GM12892 (cell line): ENCODE measurements around the gene PDE4B.

Experiments
- DNase-seq: peaks from one replicate; pipeline ENCODE4 v3.0.0; 2011; ENCODE audit not compliant: insufficient read length
- FAIRE-seq: peaks from 2 replicates; lab custom pipeline; 2011; peaks lifted over from hg19 to GRCh38; lab: Jason Lieb, UNC
- POLR2A ChIP-seq: IDR thresholded peaks from 2 replicates; pipeline ENCODE4 v1.6.1; 2011; ENCODE audit warnings: low read depth, low read length, control low read depth
- POLR2AphosphoS5 ChIP-seq: IDR thresholded peaks from 2 replicates; pipeline ENCODE4 v1.6.1; 2011; ENCODE audit warnings: low read depth, low read length, control low read depth
- TAF1 ChIP-seq: IDR thresholded peaks from 2 replicates; pipeline ENCODE4 v1.6.1; 2011; ENCODE audit warnings: low read depth, mild to moderate bottlenecking, control low read depth, low read length, borderline replicate concordance

The PDE4B gene

DNA sequence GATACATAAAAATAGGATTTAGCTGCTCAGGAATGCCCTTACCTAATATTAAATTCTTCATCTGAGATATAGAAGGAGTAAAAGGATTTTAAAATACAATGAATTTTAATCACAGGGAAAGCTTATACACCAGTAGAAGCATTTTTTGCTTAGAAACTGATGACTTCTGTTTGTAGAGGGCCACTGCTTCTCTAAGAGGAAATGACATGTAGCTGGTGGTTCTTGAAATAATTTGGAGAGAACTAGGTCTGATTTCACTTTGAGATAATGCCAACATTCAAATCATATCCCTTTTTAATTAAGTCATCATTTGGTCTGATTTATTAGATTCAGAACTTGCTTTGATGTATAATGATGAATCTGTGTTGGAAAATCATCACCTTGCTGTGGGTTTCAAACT, 574.7 kb downstream of the PDE4B start:
- FAIRE-seq = no peak
- DNase-seq = no peak
- TF ChIP-seq TAF1 = no peak
- TF ChIP-seq POLR2AphosphoS5 = no peak
- TF ChIP-seq POLR2A = no peak

DNA sequence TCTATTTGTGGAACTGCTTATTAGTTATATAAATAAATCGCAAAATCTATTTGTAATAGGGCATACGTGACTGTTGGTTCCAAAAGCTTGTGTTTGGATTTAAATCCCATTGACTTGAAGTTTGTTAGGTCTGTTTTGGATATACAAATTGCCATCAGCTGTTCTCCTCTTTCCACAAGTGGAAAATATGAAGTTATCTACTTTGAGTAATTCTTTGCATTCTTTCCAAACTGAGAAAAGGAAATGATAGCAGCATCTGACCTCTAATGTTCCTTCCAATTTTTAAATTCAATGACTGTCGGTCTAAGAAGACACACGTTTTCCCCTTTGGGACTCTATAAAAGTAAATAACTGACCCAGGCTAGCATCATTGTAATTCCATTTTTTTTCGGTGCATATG, 575.6 kb downstream of the PDE4B start:
- no peak for DNase-seq
- TF ChIP-seq POLR2AphosphoS5 (no peak), TAF1 (no peak), POLR2A (no peak)
- no peak for FAIRE-seq

DNA sequence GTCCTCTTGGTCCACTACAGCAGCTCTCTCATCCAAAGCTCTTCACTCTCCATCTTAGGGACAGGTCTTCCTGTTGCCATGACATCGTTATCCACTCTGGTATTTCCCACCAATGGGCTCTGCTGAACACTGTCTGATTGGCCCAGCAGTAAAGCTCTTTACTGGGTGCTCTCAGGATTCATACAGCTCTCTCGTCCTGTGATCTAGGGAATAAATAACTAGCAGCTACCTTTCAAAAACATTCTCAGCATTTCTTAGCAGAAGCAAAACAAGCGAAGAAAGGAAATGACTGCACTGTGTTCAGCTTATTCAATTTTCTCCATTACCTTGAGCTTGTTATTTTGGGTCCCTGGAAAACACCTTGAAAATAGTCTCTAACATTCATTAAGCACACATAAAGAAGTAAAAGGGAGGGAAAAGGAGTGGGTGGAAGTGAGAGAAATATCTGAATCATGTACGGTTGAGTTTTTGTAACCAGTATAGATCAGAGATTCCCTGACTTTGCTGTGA, 577.8 kb downstream of the PDE4B start:
- DNase-seq = no peak
- peak; percentile 92 for FAIRE-seq
- no peak for TF ChIP-seq TAF1
- TF ChIP-seq POLR2AphosphoS5 = no peak
- peak; percentile 19 for TF ChIP-seq POLR2A

- TF ChIP-seq POLR2AphosphoS5 (0 out of 2 replicates have a peak, but pooled peaks have one; percentile 58), POLR2A (no peak)
- DNase-seq (no peak), FAIRE-seq (peak; percentile 89)
Measured at GRCh38 chr1:66371233-66372005, 578.7 kb downstream of the PDE4B start.

DNA sequence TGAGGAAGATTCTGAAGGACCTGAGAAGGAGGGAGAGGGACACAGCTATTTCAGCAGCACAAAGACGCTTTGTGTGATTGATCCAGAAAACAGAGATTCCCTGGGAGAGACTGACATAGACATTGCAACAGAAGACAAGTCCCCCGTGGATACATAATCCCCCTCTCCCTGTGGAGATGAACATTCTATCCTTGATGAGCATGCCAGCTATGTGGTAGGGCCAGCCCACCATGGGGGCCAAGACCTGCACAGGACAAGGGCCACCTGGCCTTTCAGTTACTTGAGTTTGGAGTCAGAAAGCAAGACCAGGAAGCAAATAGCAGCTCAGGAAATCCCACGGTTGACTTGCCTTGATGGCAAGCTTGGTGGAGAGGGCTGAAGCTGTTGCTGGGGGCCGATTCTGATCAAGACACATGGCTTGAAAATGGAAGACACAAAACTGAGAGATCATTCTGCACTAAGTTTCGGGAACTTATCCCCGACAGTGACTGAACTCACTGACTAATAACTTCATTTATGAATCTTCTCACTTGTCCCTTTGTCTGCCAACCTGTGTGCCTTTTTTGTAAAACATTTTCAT, 579.9 kb downstream of the PDE4B start:
- FAIRE-seq (peak; percentile 94), DNase-seq (no peak)
- TF ChIP-seq POLR2AphosphoS5 = peak; percentile 52; the same call in 1 of the 2 replicates
- no peak for TF ChIP-seq TAF1

DNA sequence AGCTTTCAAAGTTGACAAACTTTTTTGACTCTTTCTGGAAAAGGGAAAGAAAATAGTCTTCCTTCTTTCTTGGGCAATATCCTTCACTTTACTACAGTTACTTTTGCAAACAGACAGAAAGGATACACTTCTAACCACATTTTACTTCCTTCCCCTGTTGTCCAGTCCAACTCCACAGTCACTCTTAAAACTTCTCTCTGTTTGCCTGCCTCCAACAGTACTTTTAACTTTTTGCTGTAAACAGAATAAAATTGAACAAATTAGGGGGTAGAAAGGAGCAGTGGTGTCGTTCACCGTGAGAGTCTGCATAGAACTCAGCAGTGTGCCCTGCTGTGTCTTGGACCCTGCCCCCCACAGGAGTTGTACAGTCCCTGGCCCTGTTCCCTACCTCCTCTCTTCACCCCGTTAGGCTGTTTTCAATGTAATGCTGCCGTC, 580.5 kb downstream of the PDE4B start:
- DNase-seq (no peak), FAIRE-seq (no peak)
- TF ChIP-seq POLR2A (0 out of 2 replicates have a peak, but pooled peaks have one; percentile 8), POLR2AphosphoS5 (no peak)

DNA sequence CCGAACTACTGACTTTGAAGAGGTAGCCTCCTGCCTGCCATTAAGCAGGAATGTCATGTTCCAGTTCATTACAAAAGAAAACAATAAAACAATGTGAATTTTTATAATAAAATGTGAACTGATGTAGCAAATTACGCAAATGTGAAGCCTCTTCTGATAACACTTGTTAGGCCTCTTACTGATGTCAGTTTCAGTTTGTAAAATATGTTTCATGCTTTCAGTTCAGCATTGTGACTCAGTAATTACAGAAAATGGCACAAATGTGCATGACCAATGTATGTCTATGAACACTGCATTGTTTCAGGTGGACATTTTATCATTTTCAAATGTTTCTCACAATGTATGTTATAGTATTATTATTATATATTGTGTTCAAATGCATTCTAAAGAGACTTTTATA, 581.5 kb downstream of the PDE4B start:
- FAIRE-seq = peak; percentile 94
- DNase-seq = no peak

GRCh38 chr1:66374561-66375111, 581.9 kb downstream of the PDE4B start:
- no peak for DNase-seq
- TF ChIP-seq POLR2A (peak; percentile 43; the same call in 1 of the 2 replicates), TAF1 (no peak), POLR2AphosphoS5 (peak; percentile 57)
- FAIRE-seq = no peak

More for the DNA sequence above, 581.5 kb downstream of the PDE4B start:
- TF ChIP-seq POLR2A = no peak; the same call in 1 of the 2 replicates
- no peak for TF ChIP-seq TAF1
- peak; percentile 55; the same call in 1 of the 2 replicates for TF ChIP-seq POLR2AphosphoS5

DNA sequence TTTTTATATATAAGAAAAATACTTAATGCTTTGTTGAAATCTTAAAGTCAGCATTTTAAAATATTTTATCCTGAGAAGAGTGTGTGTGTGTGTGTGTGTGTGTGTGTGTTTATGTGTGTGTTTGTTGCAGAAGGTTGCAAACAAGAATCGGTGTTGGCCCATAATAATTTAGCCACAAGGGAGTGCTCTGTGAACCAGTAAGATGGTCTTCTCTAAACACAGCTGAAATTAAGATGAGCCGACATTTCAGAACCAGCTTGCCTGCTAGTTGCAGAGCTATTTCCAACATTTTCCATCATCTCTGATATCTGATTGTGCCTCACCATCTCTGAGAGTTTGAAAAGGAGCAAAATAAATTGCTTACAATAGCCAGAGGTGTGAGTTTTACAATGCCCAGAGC, 582.4 kb downstream of the PDE4B start:
- FAIRE-seq (no peak), DNase-seq (no peak)
- TF ChIP-seq TAF1 (no peak), POLR2A (no peak), POLR2AphosphoS5 (no peak)

DNA sequence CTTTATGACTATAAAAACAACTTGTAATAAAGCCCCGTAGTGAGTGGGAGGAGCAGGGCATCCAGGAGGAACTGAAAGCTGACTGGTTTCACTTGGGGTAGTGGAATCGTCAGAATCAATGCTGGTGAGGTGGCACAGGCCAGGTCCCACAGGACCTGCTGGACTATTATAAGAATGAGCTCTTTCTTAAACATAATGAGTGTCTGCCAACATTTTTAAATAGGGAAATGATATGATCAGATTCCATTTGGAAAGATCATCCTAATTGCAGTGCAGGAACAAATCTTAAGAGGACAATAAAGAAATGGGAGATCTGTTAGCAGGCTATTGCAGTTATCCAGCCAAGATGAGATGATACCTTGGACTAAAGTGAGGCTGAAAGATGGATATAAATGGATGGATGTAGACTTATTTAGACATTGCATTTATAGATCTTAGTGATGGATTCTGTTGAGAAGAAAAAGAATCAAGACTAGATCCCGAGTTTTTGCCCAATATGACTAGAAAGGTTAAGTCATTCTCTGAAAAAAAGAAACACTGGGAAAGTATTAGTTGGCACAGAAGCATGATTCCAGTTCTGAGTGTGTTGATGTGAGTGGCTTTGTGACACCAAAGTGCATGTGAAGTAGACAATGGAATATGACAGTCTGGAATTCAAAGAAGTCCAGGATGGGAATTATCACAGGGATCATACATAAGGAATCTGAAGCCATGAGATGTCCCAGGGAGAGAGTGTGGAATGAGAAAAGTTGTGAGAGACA, 587.9 kb downstream of the PDE4B start:
- FAIRE-seq (peak; percentile 88), DNase-seq (no peak)
- TF ChIP-seq POLR2A (no peak), POLR2AphosphoS5 (no peak), TAF1 (no peak)

DNA sequence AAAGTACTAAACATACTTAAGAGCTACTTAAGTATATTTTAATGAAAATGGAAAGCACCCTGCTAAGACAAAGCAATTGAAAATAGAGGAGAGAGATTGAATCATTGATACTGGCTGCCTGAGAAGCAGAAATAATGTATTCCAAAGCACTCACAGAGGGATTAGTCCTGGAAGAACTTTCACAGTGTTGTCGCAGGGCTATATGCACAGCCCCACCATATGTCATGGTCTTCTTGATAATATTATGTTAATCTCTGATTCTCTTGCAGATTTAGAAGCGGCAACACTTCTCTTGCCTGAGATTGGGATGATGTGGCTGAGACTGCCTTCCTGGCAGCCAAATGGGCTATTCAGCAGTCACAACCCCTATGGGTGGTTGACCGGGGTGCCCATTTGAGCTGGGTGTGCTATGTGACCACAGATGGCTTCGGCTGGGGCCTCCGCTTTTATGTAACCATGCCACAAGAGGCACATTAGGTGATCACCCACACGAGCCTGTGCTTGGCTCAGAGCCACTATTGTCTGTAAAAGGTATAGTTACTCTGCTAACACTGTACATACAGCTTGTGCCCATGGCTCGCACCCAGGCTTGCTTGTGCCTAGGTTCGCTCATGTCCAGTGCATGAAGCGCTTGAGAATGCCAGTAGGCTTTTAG, 589.1 kb downstream of the PDE4B start:
- FAIRE-seq (peak; percentile 67), DNase-seq (no peak)
- TF ChIP-seq POLR2AphosphoS5 = no peak

- DNase-seq (no peak), FAIRE-seq (no peak)
- TF ChIP-seq POLR2A = no peak
- TF ChIP-seq TAF1 = no peak
- no peak for TF ChIP-seq POLR2AphosphoS5
Measured at GRCh38 chr1:66383168-66383567, 590.5 kb downstream of the PDE4B start.
